MCF 10A (cell line): ENCODE measurements around the gene CD9. TPM values are rescaled to one million over a fixed set of nuclear protein-coding genes. Genes with fewer than 3 reads are reported as not detected.

Experiments used
- BruUV-seq: library from RNA; stranded (reverse); fragments of 400-500 nt; replicated peaks from 2 replicates; lab custom pipeline; 2021; lab: Mats Ljungman, UMichigan
- CTCF ChIA-PET: fragments of 300-600 bp; sonication (Branson Sonifier 250); formaldehyde crosslinking; extraction: SDS; loops from one replicate; lab custom pipeline; 2021; ENCODE audit warnings: antibody characterized with exemption, inconsistent platforms; lab: Yijun Ruan, JAX
- POLR2A ChIA-PET: fragments of 300-600, 350-650 bp; sonication (Branson Sonifier 250); formaldehyde crosslinking; extraction: SDS; loops from one replicate; lab custom pipeline; 2020; ENCODE audit warnings: antibody characterized with exemption, inconsistent platforms; lab: Yijun Ruan, JAX
- DNase-seq: peaks from one replicate; pipeline ENCODE4 v3.0.0-alpha.2; 2018; ENCODE audit not compliant: unreplicated experiment
- H3K27ac Mint-ChIP-seq: one replicate; pipeline ENCODE4 v1.8.0; 2022; ENCODE audit warnings: mild to moderate bottlenecking, low read depth, mixed read lengths; ENCODE audit not compliant: unreplicated experiment
- H3K27me3 Mint-ChIP-seq: one replicate; pipeline ENCODE4 v1.8.0; 2022; ENCODE audit warnings: mixed read lengths; ENCODE audit not compliant: insufficient read depth, unreplicated experiment
- H3K36me3 Mint-ChIP-seq: one replicate; pipeline ENCODE4 v1.8.0; 2022; ENCODE audit warnings: mild to moderate bottlenecking, moderate library complexity, mixed read lengths; ENCODE audit not compliant: insufficient read depth, unreplicated experiment
- H3K4me1 Mint-ChIP-seq: one replicate; pipeline ENCODE4 v1.8.0; 2022; ENCODE audit warnings: mixed read lengths; ENCODE audit not compliant: insufficient read depth, unreplicated experiment
- H3K4me3 Mint-ChIP-seq: one replicate; pipeline ENCODE4 v1.8.0; 2022; ENCODE audit warnings: mild to moderate bottlenecking, moderate library complexity, mixed read lengths; ENCODE audit not compliant: unreplicated experiment
- H3K9me3 Mint-ChIP-seq: one replicate; pipeline ENCODE4 v1.8.0; 2022; ENCODE audit warnings: mixed read lengths; ENCODE audit not compliant: unreplicated experiment
- CTCF ChIP-seq: fragments of 200-600 bp; IDR thresholded peaks from one replicate; pipeline ENCODE4 v1.8.0; 2022; ENCODE audit warnings: antibody characterized with exemption, mild to moderate bottlenecking; ENCODE audit not compliant: unreplicated experiment
- intact Hi-C: fragments of 100-400 bp; cut with micrococcal nuclease; formaldehyde crosslinking; loops from 2 replicates; pipeline ENCODE4 v1.14.1; 2022
- total RNA-seq: library from RNA; stranded (reverse); gene quantifications from 2 replicates; pipeline ENCODE4 v1.2.3, GENCODE V29; 2022

Gene CD9
- total RNA-seq, 1 experiment from 2014 or later = 31.1 TPM

DNA sequence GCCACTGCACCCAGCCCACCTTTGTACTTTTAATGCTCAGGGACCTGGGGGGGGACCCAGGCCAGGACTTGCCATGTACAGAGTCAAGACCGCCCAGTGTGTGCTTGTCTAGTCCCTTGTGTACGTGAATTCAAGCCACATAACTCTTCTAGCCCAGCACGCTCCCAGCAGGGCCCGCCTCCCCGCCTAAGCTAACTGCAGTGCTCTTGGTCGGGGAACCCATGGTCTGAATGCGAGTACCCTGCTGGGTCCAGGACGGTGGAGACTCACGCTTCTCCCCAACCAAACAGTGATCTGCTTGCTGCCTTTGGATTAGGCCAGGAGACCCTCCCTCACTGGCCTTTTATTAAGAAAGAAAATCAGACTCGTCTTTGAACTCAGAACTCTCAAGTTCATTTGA, 23.3 kb downstream of the CD9 start:
- Mint-ChIP-seq H3K4me1 (peaks cover 44% of the 10 kb centered on the region), H3K36me3 (peaks cover 15% of the 10 kb centered on the region), H3K9me3 (no peaks in the 10 kb centered on the region), H3K27me3 (no peaks in the 10 kb centered on the region), H3K4me3 (no peak overlapping the region), H3K27ac (no peak overlapping the region)
- no peak for TF ChIP-seq CTCF
- DNase-seq = no peak
- intact Hi-C loops = no loop called here
- BruUV-seq = no TSS peak
- CTCF ChIA-PET = interaction anchor here (0.6 to 20.5 kb wide), 3 partner anchors 52 to 314 kb away, joined by 4 to 290 read pairs (median 6); no protein-coding TSS in a partner anchor
- POLR2A ChIA-PET = interaction anchor here (21.3 kb wide), 1 partner anchor 52 kb away, joined by 480 read pairs; no protein-coding TSS in a partner anchor

- Mint-ChIP-seq H3K4me3 (no peak overlapping the region), H3K4me1 (peaks cover 47% of the 10 kb centered on the region), H3K27me3 (no peaks in the 10 kb centered on the region), H3K36me3 (peaks cover 23% of the 10 kb centered on the region), H3K27ac (peak overlapping the region; percentile 66), H3K9me3 (no peaks in the 10 kb centered on the region)
- POLR2A ChIA-PET = interaction anchor here (0.6 to 21.3 kb wide), 5 partner anchors 9 to 51 kb away, joined by 3 to 480 read pairs (median 39); partner anchors contain the start of gene CD9
- intact Hi-C loops = no loop called here
- no peak for TF ChIP-seq CTCF
- BruUV-seq = no TSS peak
- peak; percentile 57 for DNase-seq
- CTCF ChIA-PET = interaction anchor here (1.0 to 20.5 kb wide), 5 partner anchors 9 to 60 kb away, joined by 4 to 290 read pairs (median 6); no protein-coding TSS in a partner anchor
Measured at GRCh38 chr12:6224550-6224949, 24.4 kb downstream of the CD9 start.

DNA sequence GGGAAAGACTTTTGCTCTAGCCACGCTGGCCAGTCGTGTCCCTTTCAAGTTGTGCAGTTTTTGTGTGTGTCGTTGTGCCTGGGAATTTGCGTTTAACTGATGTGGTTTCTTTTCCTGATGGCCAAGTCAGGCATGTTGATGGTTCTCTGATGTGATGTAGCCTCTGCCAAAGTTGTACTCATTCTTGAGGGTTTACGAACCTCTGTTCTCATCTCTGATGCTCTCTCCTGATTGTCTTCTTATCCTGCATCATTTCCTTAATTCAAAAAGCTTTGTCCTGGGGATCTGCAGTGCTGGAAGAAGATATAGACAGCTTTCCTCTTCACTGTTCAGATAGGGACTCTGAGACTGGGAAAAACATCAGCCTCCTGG, 25.4 kb downstream of the CD9 start:
- Mint-ChIP-seq H3K36me3 (peaks cover 23% of the 10 kb centered on the region), H3K4me3 (peak overlapping the region; percentile 73), H3K4me1 (peaks cover 47% of the 10 kb centered on the region), H3K9me3 (no peaks in the 10 kb centered on the region), H3K27me3 (no peaks in the 10 kb centered on the region), H3K27ac (peak overlapping the region; percentile 99)
- no peak for TF ChIP-seq CTCF
- intact Hi-C loops = loop anchor here (5.0 kb wide), 1 partner anchor 47 kb away; no protein-coding TSS in a partner anchor
- POLR2A ChIA-PET = interaction anchor here (0.8 to 21.3 kb wide), 17 partner anchors 9 to 114 kb away, joined by 3 to 480 read pairs (median 4); partner anchors contain the start of gene CD9
- BruUV-seq = no TSS peak
- CTCF ChIA-PET = interaction anchor here (1.2 to 20.5 kb wide), 4 partner anchors 10 to 59 kb away, joined by 6 to 290 read pairs (median 38); no protein-coding TSS in a partner anchor
- DNase-seq = no peak

DNA sequence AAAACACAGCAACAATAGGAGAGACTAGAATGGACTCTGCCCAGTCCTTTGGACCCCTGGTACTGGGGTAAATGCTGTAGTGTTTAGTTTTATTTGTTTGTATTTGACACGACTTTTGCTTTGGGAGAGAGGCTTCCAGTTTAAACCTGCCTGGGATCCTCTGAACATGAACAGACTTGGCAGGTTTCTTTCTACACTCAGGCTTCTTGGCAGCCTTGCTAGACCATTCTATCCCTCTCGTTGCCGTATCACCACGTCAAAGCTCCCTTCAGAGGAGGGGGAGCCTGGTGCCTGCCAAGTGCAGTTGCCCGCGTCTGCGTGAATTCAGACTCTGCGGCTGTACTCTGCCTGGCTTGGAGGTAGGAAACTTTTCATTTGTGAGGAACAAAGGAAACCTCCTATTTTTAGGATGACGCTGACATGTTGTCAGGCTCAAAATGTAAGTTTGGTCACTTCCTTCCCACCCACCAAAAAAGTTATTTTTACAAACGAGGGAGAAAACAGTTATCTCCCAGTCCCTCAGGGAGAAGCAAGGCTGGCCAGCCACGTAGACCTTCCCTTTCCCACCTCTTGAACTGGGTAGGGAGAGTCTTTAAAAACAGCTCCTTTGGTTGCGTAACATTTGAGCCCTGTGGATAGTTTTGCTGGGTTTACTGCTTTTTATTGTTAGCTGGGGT, 25.9 kb downstream of the CD9 start:
- BruUV-seq = no TSS peak
- TF ChIP-seq CTCF = no peak
- ChIA-PET POLR2A (interaction anchor here (0.6 to 21.3 kb wide), 22 partner anchors 9 to 150 kb away, joined by 3 to 480 read pairs (median 4); partner anchors contain the start of gene CD9), CTCF (interaction anchor here (0.7 to 20.5 kb wide), 6 partner anchors 11 to 612 kb away, joined by 3 to 290 read pairs (median 6); no protein-coding TSS in a partner anchor)
- peaks cover 52% of the 10 kb centered on the region for H3K4me1 Mint-ChIP-seq
- intact Hi-C loops = loop anchor here (5.0 kb wide), 1 partner anchor 46 kb away; no protein-coding TSS in a partner anchor
- peak overlapping the region; percentile 99 for H3K27ac Mint-ChIP-seq
- peak overlapping the region; percentile 73 for H3K4me3 Mint-ChIP-seq
- peaks cover 24% of the 10 kb centered on the region for H3K36me3 Mint-ChIP-seq
- H3K9me3 Mint-ChIP-seq = no peaks in the 10 kb centered on the region
- no peaks in the 10 kb centered on the region for H3K27me3 Mint-ChIP-seq
- DNase-seq = peak; percentile 95
